HG02870 (cell line): ENCODE results near the gene APBB2.

Experiments
- ATAC-seq: cut with Tn5 transposase; IDR thresholded peaks from one replicate; pipeline ENCODE4 v1.9.1; 2021; ENCODE audit warnings: mild to moderate bottlenecking, moderate library complexity; ENCODE audit not compliant: unreplicated experiment

The APBB2 gene

DNA sequence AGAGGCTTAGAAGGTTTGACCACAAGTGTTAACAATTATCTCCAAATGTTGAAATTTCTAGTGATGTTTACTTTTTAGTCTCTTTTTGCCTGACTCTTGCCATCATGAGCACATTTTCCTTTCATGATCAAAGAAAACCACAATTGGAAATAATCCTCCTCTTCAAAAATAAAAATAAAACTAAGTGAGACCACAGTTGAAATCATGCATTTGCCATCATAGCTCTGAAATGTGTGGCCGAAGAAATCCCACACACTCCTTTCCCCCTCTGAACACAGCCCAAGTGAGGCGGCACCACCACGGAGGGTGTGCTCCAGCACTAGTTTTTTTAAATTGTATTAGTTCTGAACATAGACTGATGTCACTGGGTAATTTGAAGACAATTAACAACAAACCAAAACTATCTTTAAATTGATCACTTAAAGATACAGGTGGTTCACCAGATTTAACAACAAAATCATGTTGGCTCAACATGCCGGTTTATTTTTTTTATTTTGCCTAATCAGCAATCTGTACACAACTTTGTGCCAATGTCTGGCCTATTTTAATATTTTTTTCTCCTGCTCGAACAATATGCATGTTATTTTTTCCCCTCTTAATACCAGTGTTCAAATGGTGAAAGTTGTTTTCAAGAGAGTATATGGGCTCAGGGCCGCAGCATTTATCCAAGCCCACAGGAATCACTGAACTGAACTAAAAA lies 17.6 kb downstream of the APBB2 start:
- no peak for ATAC-seq

DNA sequence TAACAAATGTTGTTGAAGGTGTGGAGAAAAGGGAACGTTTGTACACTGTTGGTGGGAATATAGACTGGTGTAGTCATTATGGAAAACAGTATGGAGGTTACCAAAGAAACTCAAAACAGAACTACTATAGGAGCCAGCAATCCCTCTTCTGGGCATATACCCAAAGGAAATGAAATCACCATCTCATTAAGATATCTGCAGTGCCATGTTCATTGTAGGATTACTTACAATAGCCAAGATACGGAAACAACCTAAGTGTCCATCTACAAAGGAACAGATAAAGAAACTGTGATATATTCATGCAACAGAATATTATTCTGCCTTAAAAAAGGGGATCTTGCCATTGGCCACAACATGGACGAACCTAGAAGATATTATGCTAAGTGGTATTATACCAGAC lies 22.2 kb downstream of the APBB2 start:
- ATAC-seq: no peak

DNA sequence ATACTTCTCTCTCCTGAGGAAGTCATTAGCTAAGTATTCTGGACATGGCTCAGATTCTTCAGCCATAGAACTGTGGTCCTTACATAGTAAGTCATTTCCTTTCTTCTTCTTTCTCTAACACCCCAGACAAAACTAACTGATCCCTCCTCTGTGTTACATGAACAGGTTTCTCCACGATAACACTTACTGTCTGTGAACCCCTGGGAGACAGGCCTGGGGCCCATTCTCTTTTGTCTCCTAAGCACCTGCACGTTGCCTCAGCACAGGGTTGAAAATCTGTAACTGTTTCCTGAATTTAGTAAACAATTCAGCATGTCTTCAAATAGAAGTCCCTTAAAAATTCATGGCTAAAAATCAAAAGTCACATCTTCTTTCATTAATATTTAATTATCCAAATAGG lies 24.7 kb downstream of the APBB2 start:
- no peak for ATAC-seq

GRCh38 chr4:41189076-41189475 lies 25.3 kb downstream of the APBB2 start:
- ATAC-seq: peak; percentile 80

- ATAC-seq: no peak
Observed at GRCh38 chr4:41185614-41186592, 28.4 kb downstream of the APBB2 start.

- no peak for ATAC-seq
Observed at GRCh38 chr4:41184009-41184408, 30.3 kb downstream of the APBB2 start.

DNA sequence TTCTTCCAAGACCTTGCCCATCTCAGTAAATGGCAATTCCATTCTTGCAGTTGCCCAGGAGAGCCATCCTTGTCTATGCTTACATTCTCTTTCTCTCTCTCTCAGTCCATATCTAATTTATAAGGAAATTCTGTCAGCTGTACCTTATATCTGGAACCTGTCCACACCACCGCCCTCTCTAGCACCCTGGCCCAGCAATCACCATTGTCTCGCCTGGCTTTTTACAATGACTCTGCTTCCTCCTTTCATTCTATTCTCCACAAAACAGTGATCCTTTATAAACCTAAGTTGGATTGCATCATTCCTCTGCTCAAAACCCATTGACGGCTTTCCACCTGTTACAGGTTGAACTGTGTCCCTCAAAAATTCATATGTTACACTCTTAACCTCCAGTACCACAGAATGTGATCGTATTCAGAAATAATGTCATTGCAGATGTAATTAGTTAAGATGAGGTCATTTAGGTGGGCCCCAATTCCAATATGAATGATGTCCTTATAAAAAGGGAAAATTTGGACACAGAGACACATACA lies 31.3 kb downstream of the APBB2 start:
- ATAC-seq: no peak

DNA sequence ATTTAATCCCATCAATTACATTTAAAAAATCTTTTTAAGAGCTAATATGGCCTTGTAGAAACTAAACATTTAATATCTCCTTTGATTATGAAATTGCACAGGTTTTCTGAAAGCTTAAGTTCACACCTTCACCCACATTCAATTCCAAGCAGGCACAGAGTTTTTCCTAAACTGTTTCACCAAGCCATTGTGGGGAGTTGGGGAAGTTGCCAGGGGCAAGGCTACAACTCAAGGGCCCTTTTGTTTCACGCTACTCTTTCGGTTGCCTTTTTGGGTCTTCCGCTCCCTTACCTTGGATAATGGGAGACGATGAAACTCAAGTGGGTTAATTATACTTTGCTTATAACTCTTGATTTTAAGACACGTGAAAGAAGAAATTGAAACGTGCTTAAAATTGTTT lies 33.3 kb downstream of the APBB2 start:
- no peak for ATAC-seq

- no peak for ATAC-seq
Observed at GRCh38 chr4:41179498-41180195, 34.7 kb downstream of the APBB2 start.

GRCh38 chr4:41178372-41179370 lies 35.7 kb downstream of the APBB2 start:
- no peak for ATAC-seq

- no peak for ATAC-seq
Observed at GRCh38 chr4:41177016-41177415, 37.3 kb downstream of the APBB2 start.

DNA sequence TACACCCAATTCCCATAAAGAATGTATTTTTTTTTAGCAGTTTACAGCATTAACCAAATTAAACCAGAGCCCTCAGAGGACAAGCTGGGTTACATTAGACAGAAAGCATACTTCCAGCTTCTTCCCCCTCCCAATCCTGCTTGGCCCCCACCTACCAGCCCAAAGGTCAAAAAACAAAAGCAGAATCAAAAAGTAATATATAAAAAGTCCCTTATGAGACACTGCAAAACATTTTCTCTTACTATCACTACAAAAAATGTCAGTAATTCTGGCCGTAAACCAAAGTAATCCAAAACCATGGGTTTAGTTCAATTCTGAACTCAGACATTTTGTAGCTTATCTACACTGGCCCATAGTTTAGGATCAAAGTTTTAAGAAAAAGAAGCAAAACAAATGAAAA lies 38.0 kb downstream of the APBB2 start:
- no peak for ATAC-seq

DNA sequence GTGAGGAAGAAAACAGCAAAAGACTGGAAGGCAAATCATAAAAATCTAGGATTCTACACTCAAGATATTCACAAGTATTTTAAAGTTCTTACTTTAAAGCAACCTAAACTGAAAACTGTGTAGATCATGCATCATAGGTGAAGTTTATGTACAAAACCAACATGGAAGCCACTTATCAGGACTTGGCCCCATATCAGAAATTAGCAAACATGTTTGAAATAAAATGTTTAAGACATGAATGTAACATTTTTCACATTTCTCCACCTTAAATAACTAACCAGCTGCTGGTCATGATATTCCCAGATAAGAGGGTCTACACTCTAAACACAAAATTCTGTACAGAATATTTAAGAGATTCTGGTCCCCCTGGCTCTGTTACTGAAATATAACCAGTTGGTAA lies 38.5 kb downstream of the APBB2 start:
- no peak for ATAC-seq

GRCh38 chr4:41174444-41174843 lies 39.9 kb downstream of the APBB2 start:
- no peak for ATAC-seq

GRCh38 chr4:41172786-41173185 lies 41.6 kb downstream of the APBB2 start:
- ATAC-seq: no peak

DNA sequence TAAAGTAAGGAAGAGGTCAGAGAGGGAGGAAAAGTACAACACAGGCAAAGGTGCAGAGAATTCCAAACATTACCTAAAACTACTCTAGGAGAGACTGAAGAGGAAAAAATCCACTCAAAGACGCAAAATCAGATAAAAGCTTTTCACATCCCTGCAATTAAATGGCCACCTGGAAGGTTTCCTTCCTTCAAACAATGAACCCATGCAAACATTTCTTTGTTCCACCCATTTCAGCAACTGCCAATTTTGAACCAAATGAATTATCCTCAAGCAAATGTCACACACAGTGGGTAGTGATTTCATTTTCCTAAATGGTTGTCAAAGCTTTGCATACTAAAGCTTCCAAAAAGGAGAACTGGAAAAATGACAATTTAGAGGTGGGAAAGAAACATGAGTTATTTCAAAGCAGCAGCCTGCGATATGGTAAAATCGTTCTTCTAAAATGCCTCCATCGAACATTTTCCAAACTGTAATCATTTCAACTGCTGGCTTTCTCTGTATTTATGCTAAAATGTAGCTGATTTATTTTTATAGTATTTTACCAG lies 45.0 kb downstream of the APBB2 start:
- ATAC-seq: no peak

- no peak for ATAC-seq
Observed at GRCh38 chr4:41167191-41167590, 47.2 kb downstream of the APBB2 start.

GRCh38 chr4:41164405-41164804 lies 49.9 kb downstream of the APBB2 start:
- no peak for ATAC-seq

DNA sequence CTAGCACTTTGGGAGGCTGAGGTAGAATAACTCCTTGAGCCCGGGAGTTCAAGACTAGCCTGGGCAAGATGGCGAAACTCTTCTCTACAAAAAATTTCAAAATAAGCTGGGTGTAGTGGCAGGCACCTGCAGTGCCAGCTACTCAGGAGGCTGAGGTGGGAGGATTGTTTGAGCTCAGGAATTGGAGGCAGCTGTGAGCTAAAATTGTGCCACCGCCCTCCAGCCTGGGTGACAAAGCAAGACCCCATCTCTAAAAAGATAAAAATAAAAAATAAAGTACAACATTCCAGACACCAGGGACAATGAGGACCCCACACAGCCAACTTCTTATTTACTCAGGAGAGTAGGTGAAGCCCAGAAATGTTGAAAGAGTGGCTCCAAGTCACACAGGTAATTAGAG lies 53.0 kb downstream of the APBB2 start:
- ATAC-seq: no peak

GRCh38 chr4:41160856-41161255 lies 53.5 kb downstream of the APBB2 start:
- ATAC-seq: no peak
